ENCODE results near the gene PDZRN3. TPM values are rescaled to one million over a fixed set of nuclear protein-coding genes. Genes with fewer than 3 reads are reported as not detected.

The PDZRN3 gene
- total RNA-seq, 1 experiment from 2014 or later, result 5.9 TPM

DNA sequence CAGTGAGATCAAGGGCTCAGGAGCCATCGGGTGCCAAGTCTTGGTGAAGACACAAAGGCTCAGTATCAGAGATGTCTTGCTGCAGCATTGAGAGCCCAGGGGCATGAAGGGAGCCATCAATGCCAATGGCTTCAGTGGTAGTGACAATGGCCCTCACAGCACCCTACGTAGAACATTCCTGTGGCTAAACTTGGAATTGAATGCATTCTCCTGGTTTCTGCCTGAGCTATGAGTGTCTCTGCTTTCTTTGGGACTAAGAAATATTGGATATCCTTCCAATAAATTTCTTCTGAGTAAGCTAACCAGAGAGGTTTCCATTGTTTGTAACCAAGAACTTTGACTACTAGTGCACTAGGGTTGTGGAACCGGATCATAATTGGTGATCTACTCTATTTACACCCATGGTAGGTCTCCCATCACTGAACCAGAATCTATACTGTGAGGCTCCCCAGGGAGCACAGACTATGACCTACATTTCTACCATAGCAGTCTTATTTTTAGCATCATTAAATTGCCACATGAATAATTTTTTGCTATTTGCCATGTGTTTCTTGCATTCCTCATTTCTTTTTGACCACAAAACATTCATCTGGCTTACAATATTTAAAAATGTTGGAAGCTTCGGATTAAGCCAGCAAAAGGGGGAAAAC is 31.6 kb upstream of the PDZRN3 start:
- H2BK20ac ChIP-seq (ENCODE audit: low read depth, low read length, poor library complexity, severe bottlenecking), result no peak overlapping the region
- no CpG with 5 or more reads among the region's 4 CpGs for WGBS (ENCODE audit: extremely low coverage, insufficient read length, low lambda C conversion rate)
- no peak overlapping the region for H4K91ac ChIP-seq (ENCODE audit: insufficient read length, low read depth, low read length)
- H4K8ac ChIP-seq (replicated peaks; ENCODE audit: insufficient read length, low read depth, low read length), result no peak overlapping the region
- no peaks in the 10 kb centered on the region for H3K9me3 Mint-ChIP-seq
- TF ChIP-seq, protein P1, sequence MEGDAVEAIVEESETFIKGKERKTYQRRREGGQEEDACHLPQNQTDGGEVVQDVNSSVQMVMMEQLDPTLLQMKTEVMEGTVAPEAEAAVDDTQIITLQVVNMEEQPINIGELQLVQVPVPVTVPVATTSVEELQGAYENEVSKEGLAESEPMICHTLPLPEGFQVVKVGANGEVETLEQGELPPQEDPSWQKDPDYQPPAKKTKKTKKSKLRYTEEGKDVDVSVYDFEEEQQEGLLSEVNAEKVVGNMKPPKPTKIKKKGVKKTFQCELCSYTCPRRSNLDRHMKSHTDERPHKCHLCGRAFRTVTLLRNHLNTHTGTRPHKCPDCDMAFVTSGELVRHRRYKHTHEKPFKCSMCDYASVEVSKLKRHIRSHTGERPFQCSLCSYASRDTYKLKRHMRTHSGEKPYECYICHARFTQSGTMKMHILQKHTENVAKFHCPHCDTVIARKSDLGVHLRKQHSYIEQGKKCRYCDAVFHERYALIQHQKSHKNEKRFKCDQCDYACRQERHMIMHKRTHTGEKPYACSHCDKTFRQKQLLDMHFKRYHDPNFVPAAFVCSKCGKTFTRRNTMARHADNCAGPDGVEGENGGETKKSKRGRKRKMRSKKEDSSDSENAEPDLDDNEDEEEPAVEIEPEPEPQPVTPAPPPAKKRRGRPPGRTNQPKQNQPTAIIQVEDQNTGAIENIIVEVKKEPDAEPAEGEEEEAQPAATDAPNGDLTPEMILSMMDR (conservative IDR thresholded peaks at IDR 0.05), result no peak
- H3K14ac ChIP-seq (ENCODE audit: insufficient read depth, low read length), result no peak overlapping the region
- no peaks in the 10 kb centered on the region for H3K79me2 ChIP-seq (ENCODE audit: insufficient read depth, low read length)
- H3K36me3 Mint-ChIP-seq (ENCODE audit: insufficient read depth in 1 of 3, low read depth in 3 of 3), result no peaks in the 10 kb centered on the region
- no peak overlapping the region for H3K27ac ChIP-seq (ENCODE audit: insufficient read length, low read depth, low read length)
- no peak overlapping the region for H2BK15ac ChIP-seq (ENCODE audit: low read depth, low read length)
- H4K20me1 ChIP-seq (ENCODE audit: control insufficient read depth, insufficient read depth, insufficient read length), result no peaks in the 10 kb centered on the region
- H2BK5ac ChIP-seq (ENCODE audit: insufficient read length, low read length), result no peak overlapping the region
- peaks cover 4% of the 10 kb centered on the region; the same call in 1 of the 2 replicates for H3K4me1 ChIP-seq (ENCODE audit: insufficient read depth, low read length)
- no peak overlapping the region for H2AK5ac ChIP-seq (ENCODE audit: insufficient read length, low read length)
- no peaks in the 10 kb centered on the region for H3K27me3 ChIP-seq (ENCODE audit: insufficient read depth, low read length)
- H2BK12ac ChIP-seq (ENCODE audit: insufficient read length, low read depth, low read length), result no peak overlapping the region
- no peak overlapping the region for H3K4me3 Mint-ChIP-seq
- no peak overlapping the region for H3T11ph ChIP-seq (ENCODE audit: low read length)
- DNase-seq, result no peak
- no peaks in the 10 kb centered on the region for H3K23me2 ChIP-seq (ENCODE audit: insufficient read length, low read depth, low read length, poor library complexity, severe bottlenecking)
- H3K18ac ChIP-seq (ENCODE audit: insufficient read length, low read depth, low read length), result no peak overlapping the region
- H3K79me1 ChIP-seq (ENCODE audit: insufficient read depth, low read depth, low read length, poor library complexity, severe bottlenecking), result no peaks in the 10 kb centered on the region
- no peak overlapping the region for H3K27ac Mint-ChIP-seq
- no peak overlapping the region for H3K23ac ChIP-seq (ENCODE audit: insufficient read length, low read depth, low read length)
- H3K9me3 ChIP-seq (ENCODE audit: control insufficient read depth, low read depth, low read length), result no peaks in the 10 kb centered on the region
- no peak overlapping the region for H2AFZ ChIP-seq (ENCODE audit: low read length)
- H2BK120ac ChIP-seq (ENCODE audit: low read depth, low read length, poor library complexity, severe bottlenecking), result no peak overlapping the region
- H3K4ac ChIP-seq (ENCODE audit: low read depth, low read length), result no peak overlapping the region
- H3K56ac ChIP-seq (ENCODE audit: insufficient read length, low read depth, low read length), result no peak overlapping the region
- H3K27me3 Mint-ChIP-seq (ENCODE audit: low read depth), result peaks cover 2% of the 10 kb centered on the region; the same call in 1 of the 2 replicates
- no peak overlapping the region for H3K9ac ChIP-seq (ENCODE audit: extremely low read depth, insufficient read length, low read length)
- H3K4me1 Mint-ChIP-seq, result peaks cover 13 to 14% of the 10 kb centered on the region in 2 experiments
- no peak overlapping the region for H3K4me2 ChIP-seq (ENCODE audit: insufficient read depth, insufficient read length, low read length)
- no peak overlapping the region for H4K5ac ChIP-seq (ENCODE audit: insufficient read length, low read depth, low read length)

All from H9 (cell line).